NCI-H2081 (cell line): ENCODE measurements around the gene HPS5.

ENCODE experiments used
- DNase-seq, 2 experiments: peaks; one replicate each; lab custom pipeline; 2025; lab: John Stamatoyannopoulos, UW

Gene HPS5

GRCh38 chr11:18320617-18321016 lies 1.3 kb downstream of the HPS5 start:
- DNase-seq: no peak

- DNase-seq: no peak
Measured at GRCh38 chr11:18319914-18320313, 2.0 kb downstream of the HPS5 start.

GRCh38 chr11:18317551-18317950 lies 4.4 kb downstream of the HPS5 start:
- no peak for DNase-seq

- DNase-seq: no peak
Measured at GRCh38 chr11:18315893-18316292, 6.0 kb downstream of the HPS5 start.

- no peak for DNase-seq
Measured at GRCh38 chr11:18314784-18315523, 7.0 kb downstream of the HPS5 start.

DNA sequence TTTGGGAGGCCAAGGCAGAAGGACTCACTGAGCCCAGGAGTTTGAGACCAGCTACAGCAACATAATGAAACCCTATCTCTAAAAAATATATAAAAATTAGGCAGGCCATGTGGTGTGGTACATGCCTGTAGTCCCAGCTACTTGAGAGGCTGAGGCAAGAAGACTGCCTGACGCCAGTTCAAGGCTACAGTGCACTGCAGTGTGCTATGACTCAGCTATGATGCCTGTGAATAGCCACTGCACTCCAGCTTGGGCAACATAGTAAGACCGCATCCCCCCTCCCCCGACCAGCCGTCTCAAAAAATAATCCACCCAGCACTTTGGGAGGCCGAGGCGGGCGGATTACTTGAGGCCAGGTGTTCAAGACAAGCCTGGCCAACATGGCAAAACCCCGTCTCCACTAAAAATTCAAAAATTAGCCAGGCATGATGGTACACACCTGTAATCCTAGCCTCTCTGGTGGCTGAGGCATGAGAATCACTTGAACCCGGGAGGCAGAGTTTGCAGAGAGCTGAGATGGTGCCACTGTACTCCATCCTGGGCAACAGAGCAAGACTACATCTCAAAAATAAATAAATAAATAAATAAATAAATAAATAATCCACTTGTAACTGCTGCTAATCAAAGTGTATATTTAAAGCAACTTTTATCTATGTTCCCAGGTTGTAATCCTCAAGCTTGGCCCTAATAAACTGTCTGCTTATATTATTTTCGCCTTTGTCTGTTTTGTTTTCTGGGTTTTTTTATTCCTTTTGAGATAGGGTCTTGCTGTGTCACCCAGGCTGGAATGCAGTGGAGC lies 7.8 kb downstream of the HPS5 start:
- DNase-seq: no peak

GRCh38 chr11:18312663-18313420 lies 9.1 kb downstream of the HPS5 start:
- no peak for DNase-seq

DNA sequence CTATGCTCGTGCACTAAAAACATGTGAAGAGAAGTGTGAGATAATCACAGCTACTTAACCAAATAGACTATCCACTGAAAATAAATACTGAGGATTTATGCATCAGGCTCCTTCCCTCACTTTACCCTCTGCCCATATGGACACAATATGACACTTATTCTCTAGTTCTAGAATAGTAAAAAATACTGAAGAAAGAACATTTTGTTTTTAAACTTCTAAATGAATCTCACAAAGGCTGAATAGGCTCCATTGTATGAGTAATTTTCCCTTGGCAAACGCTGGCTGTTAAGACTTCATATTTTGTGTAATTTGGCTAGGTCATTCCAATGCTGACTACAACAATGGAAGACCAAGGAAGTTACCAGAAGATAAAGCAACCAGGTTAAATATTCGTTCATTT lies 9.9 kb downstream of the HPS5 start:
- DNase-seq: no peak

DNA sequence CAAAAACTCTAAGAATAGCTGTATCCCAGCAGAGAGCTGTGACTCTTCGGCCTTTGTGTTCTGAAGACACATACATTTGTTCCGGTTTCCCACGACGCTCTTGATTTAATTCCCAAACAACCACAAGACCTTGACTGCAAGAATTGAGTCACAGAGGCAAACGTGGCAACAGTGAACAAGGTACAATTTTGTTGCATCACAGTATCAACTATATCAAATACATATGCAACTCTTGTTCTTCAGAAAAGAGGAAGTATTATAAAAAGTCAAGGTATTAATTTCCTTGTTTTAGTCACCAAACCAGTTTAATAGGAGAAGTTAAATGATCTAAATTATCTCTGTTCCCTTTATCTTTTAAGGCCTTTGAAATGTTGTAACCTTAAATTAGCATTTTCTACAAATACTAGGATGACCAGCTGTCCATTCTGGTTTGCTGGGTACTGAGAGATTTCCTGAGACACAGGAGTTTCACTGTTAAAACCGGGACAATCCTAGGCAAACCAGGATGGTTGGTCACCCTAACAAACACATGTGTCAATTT lies 11.1 kb downstream of the HPS5 start:
- no peak for DNase-seq

GRCh38 chr11:18309691-18310090 lies 12.2 kb downstream of the HPS5 start:
- no peak for DNase-seq

DNA sequence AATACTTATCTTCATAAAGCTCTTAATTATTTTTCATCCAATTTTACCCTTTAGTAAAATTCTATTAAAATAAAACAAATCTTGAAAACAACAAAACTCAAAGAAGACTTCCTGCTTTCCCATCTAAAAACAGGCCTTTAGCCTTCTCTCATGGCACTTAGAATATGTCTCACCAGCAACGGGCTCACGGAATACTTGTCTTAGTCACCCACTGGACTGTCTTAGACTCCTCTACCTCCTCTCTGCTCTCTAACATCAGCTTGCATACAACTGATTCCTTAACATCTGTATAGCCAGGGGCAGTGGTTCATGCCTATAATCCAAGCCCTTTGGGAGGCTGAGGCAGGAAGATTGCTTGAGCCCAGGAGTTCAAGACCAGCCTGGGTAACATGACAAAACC lies 13.7 kb downstream of the HPS5 start:
- DNase-seq: no peak

GRCh38 chr11:18307461-18308139 lies 14.3 kb downstream of the HPS5 start:
- DNase-seq: no peak

- DNase-seq: no peak
Measured at GRCh38 chr11:18304745-18305144, 17.2 kb downstream of the HPS5 start.

DNA sequence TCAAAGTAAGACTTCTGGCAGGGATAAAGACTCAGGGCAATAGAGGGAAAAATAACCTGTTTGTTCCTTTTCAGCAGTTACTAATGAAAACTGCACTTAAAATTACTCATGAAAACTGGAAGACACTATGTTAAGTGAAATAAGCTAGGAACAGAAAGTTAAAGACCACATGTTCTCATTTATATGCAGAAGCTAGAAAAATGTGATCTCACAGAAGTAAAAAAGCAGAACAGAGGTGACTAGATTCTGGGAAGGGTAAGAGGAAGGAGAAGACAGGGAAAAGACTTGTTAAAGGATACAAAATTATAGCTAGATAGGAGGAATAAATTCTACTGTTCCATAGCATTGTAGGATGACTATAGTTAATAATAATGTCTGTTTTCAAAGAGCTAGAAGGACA lies 22.2 kb downstream of the HPS5 start:
- DNase-seq: no peak

- DNase-seq: no peak
Measured at GRCh38 chr11:18295316-18295715, 26.6 kb downstream of the HPS5 start.

GRCh38 chr11:18294862-18295261 lies 27.1 kb downstream of the HPS5 start:
- DNase-seq: no peak

- no peak for DNase-seq
Measured at GRCh38 chr11:18288911-18289310, 33.0 kb downstream of the HPS5 start.

DNA sequence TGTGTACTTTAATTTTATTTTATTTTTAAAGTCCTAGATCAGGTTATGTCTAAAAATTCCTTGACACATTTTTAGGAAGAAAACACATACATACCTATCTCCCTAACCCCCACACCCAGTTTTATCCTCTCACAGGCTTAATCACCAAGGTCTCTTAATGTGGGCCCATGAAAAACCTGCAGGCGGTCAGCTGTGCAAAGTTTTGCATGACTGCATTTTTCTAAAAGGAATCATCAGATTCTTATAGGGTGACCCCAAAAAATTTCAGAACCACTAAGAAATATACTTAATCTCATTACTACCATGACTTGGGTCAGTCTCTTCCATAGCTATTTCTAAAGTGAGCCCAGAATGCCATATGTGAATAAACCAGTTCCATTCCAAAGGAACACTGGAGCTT lies 36.1 kb downstream of the HPS5 start:
- DNase-seq: no peak

- DNase-seq: no peak
Measured at GRCh38 chr11:18282626-18283025, 39.3 kb downstream of the HPS5 start.

DNA sequence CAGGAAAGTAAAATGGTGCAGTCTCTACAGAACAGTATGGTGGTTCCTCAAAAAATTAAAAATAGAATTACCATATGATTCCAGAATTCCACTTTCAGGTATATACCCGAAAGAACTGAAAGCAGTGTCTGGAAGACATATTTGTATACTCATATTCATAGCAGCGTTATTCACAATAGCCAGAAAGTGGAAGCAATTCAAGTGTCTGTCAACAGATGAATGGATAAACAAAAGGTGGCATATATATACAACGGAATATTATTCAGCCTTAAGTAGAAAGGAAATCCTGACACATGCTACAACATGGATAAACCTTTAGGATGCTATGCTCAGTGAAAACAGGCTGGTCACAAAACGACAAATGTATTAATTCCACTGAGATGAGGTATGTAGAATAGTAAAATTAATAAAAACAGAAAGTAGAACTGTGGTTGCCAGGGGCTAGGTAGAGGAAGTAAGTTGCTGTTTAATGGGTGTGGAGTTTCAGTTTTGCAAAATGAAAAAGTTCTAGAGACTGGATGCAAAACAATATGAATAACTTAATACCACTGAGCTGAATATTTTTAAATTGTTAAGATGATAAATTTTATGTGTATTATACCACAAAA lies 41.4 kb downstream of the HPS5 start:
- no peak for DNase-seq

GRCh38 chr11:18277565-18278271 lies 44.2 kb downstream of the HPS5 start:
- no peak for DNase-seq
